Measurements from ENCODE around the gene TEC.
"Not testable (repeated sequence)": the region's sequence is repeated elsewhere in the genome, so short reads cannot be mapped to it uniquely, and the experiment has no call there.

The TEC gene

GRCh38 chr4:48237996-48238645, 31.5 kb downstream of the TEC start:
- DNase-seq, result no peak

DNA sequence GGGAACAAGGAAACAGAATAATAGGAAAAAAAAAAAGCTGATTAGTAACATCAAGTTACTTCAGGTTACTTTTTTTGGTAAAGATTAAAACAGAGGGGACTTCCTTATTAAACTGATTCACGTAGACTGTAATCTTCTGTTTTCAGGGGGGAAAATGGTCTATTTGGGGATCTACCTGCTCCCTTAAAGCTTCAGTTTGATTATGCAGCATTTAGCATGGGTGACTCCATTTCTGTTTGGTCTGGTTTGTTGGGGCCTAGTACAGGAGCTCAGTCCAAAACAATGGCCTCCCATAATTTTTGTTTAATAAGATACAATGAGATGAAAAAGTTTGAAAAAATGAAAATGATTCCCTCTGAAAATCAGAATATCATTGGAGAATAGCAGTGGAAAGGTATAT, 34.6 kb downstream of the TEC start:
- DNase-seq, result no peak

DNA sequence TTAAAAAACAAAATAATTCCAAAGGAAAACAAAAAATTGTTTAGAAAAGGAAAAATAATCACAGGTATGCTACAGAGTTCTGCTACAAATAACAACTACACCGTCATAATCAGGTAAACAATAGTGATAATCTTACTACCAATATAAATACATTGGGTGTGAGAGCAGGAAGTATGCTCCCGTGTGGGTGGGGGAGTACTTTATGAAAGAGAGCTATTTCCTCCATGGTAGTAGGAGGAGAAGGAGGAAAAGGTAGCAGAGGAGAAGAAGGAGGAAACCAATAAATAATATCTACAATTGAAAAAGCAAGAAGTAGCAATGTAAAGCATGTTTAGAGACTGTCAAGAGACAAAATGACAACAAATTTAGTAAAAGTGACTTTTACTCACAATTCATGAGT, 35.1 kb downstream of the TEC start:
- DNase-seq, result no peak

DNA sequence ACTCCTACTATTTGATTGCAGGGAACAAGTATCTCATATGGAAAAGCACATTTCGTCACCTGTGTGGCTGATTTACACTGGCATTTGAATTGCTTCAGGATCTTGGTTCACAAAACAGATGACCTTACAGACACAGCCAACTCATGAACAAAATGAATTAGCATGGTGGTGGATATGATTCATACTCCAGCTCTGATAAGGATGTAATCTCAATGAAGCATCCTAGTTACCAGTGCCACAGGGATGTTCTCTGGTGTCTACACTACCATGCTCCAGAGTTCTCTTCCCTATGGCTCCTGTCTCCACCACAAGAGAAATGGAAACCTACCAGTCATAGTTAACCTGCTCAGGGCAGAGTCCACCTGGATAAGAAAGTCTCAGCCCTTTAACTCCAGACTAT, 40.7 kb downstream of the TEC start:
- no peak for DNase-seq

GRCh38 chr4:48227662-48228061, 42.0 kb downstream of the TEC start:
- no peak for DNase-seq

DNA sequence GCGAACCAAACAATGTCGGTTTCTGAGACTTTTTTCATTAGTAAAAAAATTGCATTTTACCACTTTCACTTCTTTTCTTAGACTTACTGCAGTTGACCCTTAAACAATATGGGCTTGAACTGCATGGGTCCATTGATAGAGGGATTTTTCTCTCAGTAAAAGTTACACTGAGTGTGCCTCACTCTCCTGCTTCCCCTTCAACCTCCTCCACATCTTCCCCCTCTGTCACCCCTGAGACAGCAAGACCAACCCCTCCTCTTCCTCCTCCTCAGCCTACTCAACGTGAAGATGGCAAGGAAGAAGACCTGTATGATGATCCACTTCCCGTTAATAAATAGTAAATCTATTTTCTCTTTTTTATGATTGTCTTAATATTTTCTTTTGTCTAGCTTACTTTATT, 43.4 kb downstream of the TEC start:
- DNase-seq, result no peak

GRCh38 chr4:48225368-48226141, 44.1 kb downstream of the TEC start:
- DNase-seq, result no peak

GRCh38 chr4:48224606-48225005, 45.0 kb downstream of the TEC start:
- DNase-seq, result no peak

- DNase-seq, result no peak
Observed at GRCh38 chr4:48223633-48224295, 45.9 kb downstream of the TEC start.

GRCh38 chr4:48222491-48222890, 47.1 kb downstream of the TEC start:
- no peak for DNase-seq

GRCh38 chr4:48219430-48219829, 50.2 kb downstream of the TEC start:
- DNase-seq, result not testable (repeated sequence)

DNA sequence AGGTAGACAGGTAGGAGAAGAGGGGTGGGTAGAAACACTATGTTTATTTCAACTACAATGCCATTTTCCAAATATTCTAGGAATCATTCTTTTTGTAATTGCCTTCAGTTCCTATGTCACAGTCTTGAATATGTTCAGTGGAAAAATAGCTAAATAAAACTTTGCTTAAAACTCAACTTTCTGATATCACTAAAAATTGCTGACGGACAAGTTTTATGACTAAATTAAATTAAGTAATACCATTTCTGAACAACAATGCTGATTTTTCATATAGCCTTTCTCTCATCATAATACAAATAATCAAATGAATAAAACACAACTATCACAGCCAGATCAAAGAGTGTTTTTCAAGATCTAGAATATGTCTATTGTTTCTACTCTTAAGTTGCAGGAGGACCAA, 53.1 kb downstream of the TEC start:
- DNase-seq, result no peak

GRCh38 chr4:48215977-48216376, 53.7 kb downstream of the TEC start:
- no peak for DNase-seq

GRCh38 chr4:48212165-48212564, 57.5 kb downstream of the TEC start:
- no peak for DNase-seq

- no peak for DNase-seq
Observed at GRCh38 chr4:48210966-48211328, 58.7 kb downstream of the TEC start.

DNA sequence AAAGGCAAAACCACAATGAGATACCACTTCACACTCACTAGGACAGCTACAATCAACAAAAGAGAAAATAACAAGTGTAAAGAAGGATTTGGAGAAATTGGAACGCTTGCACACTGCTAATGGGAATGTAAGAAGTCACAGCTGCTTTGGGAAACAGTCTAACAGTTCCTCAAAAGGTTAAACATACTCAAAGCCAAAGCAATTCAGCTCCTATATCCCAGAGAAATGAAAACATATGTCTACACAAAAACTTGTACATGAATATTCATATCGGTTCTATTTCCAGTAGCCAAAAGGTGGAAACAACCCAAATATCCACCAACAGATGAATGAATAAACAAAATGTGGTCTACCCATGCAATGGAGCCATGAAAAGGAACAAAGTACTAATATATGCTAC, 64.0 kb downstream of the TEC start:
- DNase-seq, result no peak

GRCh38 chr4:48205107-48205506, 64.5 kb downstream of the TEC start:
- DNase-seq, result no peak

DNA sequence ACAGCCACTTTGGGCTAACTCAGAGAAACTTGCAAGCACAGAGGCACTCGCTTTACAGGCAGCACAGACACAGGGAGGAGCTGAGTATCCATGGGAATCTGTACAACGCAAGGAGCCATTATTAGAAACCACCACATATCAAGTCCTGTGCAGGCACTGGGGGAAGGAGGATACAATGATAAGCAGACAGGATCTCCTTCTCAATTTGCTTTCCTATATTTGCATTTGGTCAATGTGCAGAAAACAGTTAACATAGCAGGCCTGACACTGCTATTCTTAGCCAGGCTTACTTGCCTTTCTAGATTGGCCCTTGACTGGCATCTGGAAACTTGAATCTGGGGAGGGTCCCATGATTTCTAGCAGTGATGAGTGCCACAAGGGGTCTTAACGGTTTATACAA, 65.8 kb downstream of the TEC start:
- no peak for DNase-seq

DNA sequence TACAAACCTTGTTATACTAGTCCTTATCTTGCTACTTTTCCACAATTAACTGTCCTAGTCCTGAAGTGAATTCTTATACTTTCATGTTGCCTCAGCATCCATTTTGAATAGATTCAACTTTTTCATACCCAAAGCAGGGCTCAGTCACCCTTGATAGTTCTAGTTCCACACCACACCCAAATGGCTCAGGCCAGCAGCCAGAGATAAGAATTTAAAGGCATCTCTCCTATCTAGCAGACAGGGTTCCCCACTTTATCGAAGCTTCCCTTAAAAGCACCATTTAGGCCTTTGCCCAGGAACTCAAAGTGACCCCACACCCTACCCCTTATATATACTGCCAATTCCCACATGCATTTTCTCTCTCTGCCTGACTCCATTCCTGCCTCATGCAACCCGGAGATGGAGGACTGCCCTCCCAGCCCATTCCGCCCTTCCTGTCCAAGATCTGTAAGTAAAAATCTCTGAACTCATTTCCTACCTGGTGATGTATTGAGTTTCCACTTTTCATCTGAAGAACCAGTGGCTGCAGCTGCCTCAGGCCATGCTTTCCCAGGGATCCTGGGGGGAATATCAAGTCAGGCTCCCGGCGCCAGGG, 71.9 kb downstream of the TEC start:
- no peak for DNase-seq

DNA sequence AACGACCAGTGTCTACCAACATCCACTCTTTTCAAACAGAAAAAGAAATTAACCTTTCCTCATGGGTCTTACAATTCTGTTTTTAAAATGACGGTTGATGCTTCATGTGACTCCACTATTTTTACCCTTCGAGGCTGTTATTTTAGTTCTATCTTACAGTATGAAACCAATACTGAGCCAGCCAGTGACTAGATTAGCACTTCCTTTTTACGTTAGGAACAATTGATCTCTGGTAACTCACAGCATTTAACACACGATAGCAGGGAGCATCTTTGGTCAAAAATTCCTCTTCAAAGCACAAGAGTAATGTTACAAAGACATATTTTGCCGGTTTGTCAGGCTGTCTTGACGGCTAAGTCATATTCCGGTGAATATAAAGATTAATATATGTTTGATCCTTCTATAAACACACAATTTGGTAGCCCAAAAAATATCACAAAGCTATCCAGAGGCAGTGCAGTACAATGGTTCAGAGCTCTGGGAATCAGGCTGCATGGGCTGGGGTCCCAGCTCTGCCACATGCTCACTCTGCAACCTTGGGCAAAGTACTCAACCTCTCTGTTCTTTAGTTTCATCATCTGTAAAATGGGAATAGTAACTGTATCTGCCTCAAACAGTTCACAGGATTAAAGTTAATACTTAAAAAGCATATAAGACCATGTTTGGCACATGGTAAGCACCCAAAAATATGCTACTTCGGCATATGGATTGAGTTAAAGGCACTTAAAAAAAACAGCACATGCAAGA, 72.7 kb downstream of the TEC start:
- no peak for DNase-seq

DNA sequence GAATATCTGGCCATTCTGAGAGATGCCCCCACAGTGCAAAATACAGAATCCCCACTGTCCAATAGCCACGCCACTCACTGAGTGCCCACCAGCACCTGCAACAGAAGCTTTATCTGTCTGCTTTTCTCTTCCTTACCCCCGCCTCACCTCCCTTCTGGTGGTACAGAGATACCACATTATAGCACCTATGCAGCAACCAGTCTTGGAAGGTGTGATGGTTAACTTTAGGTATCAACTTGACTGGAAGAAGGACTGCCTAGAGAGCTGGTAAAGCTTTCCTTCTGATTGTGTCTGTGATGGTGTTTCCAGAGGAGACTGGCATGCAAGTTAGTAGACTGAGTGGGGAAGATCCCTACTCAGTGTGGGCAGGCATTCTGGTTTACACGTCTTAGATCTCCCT, 73.8 kb downstream of the TEC start:
- DNase-seq, result no peak

DNA sequence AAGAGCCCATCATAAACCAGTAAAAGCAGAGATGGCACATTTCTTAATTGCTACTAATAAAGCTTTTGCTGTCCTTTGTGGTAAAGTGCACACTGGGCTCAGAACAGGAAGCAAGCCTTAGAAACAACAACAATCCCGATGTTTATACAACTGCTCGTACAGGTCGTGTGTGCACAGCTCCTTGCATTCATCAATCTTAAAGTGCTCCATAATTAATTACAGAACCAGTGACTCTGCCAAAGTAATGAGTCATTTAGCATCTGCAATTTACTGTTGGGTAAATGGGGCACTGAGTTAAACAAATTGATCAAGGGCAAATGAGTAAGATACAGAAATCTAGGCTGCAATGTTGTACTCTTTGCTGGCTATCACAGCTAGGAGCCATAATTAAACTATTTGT, 74.3 kb downstream of the TEC start:
- no peak for DNase-seq

DNA sequence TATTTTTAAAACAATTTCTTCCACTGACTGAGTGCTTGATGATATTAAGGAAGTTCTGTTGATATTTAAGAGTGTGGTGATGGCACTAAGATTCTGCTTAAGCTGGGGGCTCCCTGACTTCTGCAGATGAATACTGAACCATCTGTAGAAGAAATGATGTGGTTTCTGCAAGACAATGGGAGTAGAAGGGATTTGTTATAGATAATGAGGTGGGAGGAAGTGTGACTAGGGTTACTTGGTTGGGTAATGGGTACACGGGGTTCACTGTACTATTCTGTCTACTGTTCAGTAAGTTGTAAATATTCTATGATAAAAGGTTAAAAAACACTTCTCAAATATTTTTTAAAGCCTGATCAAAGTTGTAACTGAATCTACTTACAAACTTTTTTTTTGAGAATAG, 74.7 kb downstream of the TEC start:
- no peak for DNase-seq

Data from DMS79 treated with DMSO at 0.1 percent for 48 hours (cell line).